ENCODE results near the gene FAM168A. TPM values are rescaled to one million over a fixed set of nuclear protein-coding genes. Genes with fewer than 3 reads are reported as not detected.
A peak's percentile ranks its signal among the peaks of the same experiment; 100 is the strongest.
"Not testable (repeated sequence)": the region's sequence is repeated elsewhere in the genome, so short reads cannot be mapped to it uniquely, and the experiment has no call there.

Gene FAM168A
- total RNA-seq, 1 donor from 2014 or later = 9.7 TPM

DNA sequence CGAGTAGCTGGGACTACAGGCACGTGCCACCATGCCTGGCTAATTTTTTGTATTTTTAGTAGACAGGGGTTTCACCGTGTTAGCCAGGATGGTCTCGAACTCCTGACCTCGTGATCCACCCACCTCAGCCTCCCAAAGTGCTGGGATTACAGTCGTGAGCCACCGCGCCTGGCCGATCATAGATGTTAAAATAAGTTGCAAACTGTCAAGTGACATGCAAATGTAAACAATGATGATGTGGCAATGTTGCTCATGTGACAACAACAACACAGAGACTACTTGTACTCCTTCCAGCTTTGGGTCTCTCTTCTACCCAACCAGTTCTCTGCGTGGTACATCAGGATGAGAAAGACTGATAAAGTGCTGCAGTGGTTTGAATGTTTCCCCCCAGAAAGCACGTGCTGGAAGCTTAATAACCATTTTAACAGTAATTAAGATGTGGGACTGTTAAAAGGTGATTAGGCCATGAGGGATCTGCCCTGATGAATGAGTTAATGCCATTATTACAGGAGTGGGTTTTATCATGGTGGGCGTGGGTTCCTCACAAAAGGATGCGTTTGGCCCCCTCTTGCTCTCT is 127.8 kb downstream of the FAM168A start:
- not testable (repeated sequence) for DNase-seq (ENCODE audit: low read depth in 2 of 2)

DNA sequence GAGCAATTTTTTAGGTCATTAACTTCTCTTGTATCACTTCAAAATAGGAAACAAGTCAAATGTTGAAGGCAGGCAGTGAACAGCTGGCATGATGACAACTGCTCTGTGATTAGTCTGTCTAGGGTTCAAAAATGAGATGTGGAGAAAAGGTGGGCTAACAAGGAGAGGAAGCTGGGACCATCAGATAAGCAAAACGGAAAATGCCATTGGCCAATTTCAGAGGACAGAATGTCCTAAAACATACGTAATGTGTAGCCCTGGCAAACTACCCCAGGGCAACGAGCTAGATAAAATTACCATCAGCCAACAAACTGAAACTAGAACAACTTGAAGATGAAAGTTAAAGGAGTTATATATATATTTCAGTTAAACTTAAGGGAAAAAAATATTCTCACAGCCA is 128.5 kb downstream of the FAM168A start:
- peak; percentile 52 to 85 for DNase-seq (ENCODE audit: low read depth in 2 of 2)

DNA sequence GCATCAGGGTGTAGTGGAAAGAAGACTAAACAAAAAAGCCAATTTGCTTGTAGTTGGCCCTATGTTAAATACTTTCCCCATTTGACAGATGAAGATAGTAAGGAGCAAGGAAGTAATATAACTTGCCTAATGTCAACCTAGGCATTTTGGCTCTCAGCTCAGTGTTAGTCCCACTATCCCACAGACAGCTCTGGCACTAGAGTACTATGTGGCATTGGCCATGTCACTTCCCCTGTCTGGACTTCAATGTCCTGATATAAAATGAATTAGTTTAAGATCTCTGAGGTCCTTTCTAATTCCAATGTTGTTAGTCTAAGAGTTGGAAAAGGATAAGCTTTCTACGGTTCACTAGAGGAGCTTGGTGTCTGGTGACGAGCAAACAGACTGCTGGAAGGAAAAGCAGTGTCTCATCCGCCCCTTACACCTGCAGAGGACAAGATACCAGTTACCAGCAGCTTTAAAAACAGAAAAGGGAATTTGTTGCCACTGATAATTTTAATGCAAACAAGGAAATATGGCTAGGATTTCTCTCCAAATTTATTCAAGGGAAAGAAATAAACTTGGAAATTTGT is 129.2 kb downstream of the FAM168A start:
- peak in 1 of 2 donors; percentile 6 for DNase-seq (ENCODE audit: low read depth in 2 of 2)

DNA sequence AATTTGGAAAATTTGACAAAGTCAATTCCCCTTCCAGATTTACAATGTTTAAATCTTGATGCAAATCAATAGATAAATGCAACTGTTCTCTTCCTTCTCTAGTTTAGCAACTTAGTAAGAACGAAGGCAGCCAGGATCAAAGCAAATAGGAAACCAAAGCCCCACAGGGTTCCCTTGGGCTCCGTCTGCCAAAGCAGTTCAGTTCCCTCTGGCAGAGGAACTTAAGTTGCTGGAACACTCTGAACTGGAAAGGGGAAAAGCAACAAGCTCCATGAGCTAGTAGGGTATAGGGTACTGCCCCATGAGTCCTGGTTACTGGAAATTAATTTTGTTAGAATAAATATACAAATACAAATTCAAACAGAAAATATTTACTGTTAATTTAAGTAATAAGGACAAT is 130.4 kb downstream of the FAM168A start:
- no peak for DNase-seq (ENCODE audit: low read depth in 2 of 2)

DNA sequence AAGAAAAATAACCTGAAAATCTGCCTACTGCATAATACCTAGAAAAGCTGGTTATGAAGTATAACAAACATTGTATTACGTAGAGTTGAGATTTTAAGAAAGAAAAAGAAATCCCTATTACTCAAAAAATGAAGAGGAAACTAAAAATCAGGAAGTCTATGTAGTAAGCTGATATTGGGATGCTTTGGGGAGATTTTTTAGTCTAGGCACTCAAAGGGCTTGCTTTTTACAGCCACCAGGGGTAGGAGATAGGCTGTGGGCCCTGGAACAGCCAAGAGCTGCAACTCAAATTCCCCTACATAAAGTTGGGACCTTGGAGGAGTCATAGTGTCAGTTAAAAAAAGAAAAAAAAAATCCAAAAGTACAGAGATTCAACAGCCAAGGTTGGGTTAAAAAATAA is 131.3 kb downstream of the FAM168A start:
- no peak for DNase-seq (ENCODE audit: low read depth in 2 of 2)

DNA sequence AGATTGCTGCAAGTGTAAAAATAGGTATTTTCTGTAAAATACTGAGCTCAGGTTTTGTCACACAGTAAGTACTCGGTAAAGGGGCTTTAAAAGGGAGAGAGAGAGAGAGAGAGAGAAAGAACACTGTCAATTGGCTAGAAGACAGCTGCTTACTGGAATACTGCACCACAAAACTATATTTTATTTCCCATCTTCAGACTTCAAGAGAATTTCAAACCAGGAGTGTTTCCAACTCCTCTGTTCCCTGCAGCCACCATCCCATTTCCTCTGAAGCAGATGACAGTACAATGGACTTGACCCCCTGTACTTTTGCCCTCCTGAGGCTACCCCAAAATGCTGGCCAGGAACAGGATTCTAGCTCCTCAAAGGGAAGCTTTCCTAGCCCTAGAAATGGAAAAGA is 132.0 kb downstream of the FAM168A start:
- no peak for DNase-seq (ENCODE audit: low read depth in 2 of 2)

DNA sequence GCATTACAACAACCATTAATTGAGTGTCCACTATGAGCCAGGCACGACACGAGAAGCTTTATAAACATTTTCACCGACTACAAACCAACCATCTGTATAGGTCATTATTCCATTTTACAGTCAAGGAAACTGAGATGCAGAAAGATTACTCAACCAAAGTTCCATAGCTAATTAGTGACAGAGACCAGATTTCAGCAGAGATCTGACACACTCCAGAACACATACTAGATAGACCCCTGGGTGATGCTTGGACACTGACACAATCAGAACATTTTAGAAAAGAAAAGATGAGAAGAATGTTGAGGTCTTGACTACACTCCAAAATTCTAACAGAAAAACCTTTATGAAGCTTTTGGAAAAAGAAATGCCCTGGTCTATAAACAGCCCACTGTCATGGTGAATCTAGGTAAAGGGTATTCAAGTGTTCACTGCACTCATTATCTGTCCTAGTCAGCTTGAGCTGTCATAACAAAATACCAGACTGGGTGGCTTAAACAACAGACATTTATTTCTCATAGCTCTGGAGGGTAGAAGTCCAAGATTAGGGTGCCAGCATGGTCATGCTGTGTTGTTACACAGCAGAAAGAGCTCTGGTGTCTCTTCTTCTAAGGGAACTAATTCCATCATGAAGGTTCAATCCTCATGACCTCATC is 132.8 kb downstream of the FAM168A start:
- no peak for DNase-seq (ENCODE audit: low read depth in 2 of 2)

DNA sequence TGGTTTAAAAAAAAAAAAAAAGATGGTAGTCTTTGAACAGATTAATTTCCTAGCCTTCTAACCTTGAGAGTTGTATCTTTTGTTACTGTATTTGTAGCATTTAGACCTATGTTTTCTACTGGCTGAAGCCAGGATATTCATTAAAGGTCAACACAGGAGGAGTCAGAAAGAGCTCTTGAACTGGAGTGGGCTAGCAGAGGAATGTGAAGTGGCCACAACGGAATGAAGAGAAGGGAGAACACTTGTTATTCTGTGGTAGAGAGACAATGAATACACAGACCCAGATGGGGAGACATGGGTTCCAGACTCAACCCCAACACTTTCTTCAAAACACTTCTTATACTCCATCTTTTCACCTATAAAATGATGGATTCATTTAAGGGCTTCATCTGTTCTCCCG is 133.6 kb downstream of the FAM168A start:
- DNase-seq (ENCODE audit: low read depth in 2 of 2) = no peak

DNA sequence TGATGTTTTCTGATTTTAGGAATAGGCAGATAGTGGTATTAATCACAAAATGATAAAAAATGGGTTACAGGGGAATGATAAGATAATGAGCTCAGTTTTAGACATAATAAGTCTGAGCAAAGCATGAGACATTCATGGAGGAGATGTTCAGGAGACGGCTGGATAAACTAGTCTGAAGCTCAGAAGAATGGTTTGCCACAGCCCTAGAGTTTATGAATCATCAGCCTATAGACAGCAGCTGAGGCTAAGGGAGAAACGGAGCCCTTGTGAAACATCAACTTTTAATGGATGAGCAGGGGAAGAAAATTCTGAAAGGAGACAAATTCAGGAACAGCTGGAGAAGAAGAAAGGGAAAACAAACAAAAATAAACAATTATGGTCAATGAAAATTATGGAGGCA is 134.6 kb downstream of the FAM168A start:
- DNase-seq (ENCODE audit: low read depth in 2 of 2) = peak in 1 of 2 donors; percentile 21

DNA sequence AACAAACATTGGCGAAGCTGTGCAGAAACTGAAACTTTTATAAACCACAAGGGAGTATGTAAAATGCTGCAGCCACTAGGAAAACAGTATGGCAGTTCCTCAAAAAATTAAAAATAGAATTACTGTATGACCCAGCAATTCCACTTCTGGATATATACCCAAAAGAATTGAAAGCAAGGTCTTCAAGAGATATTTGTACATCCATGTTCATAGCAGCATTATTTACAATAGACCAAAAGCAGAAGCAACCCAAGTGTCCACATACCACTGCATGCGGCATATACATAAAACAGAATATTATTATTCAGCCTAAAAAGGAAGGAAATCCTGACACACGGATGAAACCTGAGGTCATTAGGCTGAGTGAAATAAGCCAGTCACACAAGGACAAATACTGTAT is 135.9 kb downstream of the FAM168A start:
- peak in 1 of 2 donors; percentile 78 for DNase-seq (ENCODE audit: low read depth in 2 of 2)

DNA sequence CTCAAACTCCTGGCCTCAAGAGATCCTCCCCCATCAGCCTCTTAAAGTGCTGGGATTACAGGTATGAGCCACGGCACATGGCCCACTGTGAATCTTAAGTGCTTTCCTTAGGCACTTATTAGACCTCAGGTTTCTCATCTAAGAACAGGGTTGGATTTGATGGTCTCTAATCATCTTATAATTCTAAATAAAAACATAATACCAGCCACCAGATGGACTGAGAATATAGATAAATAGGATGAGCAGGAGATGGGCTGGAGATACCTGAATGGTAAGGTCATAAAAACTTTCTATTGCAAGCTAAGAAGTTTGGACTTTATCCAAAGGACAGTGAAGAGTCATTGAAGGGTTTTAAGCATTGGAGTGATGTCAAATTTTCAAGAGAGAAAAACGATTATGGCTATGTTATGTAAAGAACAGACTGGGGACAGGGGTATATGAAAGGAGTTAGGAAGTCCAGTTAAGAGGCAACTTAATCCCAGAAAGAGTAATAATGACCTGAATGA is 136.5 kb downstream of the FAM168A start:
- no peak for DNase-seq (ENCODE audit: low read depth in 2 of 2)

DNA sequence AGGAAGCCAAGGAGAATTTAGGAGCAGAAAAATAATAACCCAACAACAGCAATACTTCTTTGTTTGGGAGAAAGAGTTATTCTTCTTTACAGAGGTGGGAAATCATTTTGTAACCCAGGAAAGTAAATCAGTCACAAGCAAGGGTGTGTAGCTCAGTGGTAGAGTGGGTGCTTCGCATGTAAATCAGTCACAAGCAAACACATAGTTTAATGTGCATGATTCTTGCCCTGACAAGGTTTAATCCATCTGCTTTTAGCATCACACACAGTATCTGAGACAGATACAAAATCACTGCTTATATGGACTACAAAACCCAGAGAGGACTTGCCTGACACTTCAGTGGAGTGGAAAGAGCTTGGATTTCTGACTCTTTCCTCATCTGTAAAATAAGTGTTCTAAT is 139.7 kb downstream of the FAM168A start:
- no peak for DNase-seq (ENCODE audit: low read depth in 2 of 2)

DNA sequence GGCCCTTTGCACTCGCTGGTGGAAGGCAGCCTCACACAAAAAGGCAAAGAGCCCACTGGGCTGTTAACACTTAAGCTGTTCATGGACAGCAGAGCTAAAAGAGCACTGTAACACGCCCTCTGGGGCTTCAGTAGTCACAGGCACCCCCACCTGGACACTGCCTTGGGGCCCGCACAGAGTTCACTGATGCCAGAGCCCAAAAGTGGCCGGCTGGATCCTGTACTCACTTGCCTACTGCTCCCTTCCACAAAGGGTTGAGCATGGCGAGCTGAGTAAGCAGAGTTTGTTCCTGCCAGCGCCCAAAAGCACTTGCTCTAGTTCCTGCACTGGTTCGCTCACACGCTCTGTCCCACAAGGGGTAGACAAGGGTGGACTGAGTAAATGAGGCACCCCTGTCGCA is 142.9 kb downstream of the FAM168A start:
- DNase-seq (ENCODE audit: low read depth in 2 of 2) = no peak

DNA sequence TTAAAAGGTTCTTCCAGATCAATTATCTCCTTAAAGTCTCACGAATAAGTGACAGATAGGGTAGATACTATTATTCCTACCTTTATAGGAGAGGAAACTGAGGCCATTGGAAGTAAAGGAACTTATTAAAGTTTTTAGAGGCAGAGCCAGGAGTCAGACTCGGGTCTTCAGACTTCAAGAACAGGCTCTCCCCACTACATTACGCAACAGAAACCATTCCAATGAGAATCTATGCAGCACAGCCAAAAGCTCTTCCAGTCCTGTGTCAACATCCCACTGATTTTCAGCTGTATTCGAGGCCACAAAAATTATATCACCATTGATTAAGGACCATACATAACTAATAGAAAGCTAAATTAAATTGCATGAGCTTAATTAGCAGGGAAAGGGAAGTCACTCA is 144.3 kb downstream of the FAM168A start:
- DNase-seq (ENCODE audit: low read depth in 2 of 2) = no peak

DNA sequence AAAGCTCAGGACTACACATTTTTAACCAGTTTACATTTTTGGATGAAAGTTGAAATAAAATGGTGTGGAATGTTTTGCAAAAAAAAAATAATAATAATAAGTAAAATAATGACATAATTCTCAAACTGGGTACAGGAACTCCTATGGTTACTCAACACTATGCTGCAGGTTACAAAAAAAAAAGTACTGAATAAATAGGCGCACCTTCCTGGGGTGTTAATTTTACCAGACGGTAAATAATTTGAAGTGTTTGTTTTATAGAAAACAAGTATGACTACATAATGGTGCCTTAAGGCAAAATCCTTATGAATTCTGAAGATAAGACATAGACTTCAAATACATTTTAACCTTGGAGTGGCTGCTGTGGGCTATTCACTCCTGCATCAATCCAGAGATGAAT is 145.2 kb downstream of the FAM168A start:
- no peak for DNase-seq (ENCODE audit: low read depth in 2 of 2)

DNA sequence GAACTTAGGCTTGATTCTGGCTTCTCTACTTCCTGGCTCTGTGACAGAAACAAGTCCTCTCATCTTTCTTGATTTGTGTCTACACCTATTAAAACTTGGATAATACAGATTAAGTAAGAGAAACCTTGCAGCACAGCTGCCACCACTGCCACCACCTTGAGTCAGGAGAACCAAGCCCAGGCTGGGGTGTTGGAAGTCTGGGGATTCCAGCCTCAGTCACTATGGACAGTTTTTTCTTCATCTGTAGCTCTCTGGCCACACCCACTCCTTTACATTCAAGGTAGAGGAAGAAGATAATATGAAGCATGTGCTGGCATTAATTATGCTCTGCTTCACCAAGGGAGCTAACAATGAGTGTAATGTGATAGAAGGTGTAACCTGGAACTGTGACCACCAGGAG is 146.0 kb downstream of the FAM168A start:
- no peak for DNase-seq (ENCODE audit: low read depth in 2 of 2)

DNA sequence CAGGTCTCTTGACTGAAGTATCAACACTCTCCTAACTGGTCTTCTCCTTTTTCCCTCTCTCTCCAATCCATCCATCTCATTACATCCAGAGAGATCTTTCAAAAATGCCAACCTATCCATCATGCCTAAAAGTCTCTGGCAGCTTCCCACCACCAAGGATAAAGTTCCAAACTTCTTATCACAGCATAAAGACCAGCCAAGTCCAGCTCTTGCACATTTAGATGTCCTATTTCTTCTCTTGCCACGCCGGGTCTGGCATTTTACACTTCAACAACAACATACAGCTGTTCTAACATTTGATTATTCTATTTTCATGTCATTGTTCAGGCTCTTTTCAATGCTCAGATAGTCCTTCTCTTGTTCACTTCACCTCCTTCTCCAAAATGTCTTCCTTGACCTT is 151.1 kb downstream of the FAM168A start:
- no peak for DNase-seq (ENCODE audit: low read depth in 2 of 2)

DNA sequence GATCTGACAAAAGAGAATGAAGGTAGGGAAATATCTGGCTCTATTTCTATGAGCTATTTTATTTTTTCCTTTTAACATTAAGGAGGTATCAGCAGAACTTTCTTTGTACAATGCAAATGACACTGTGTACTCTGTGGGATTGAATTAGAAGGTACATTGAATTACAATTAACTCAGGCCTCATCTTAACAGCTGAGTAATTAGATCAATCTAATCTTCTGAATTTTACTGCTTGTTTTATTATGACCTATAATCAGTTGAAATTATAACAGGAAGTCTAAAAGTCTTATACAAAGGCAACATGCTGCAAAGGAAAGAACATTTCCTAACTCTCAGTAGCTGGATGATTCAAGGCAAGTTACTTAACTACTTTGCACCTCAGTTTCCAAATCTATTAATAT is 151.9 kb downstream of the FAM168A start:
- DNase-seq (ENCODE audit: low read depth in 2 of 2) = peak in 1 of 2 donors; percentile 6

DNA sequence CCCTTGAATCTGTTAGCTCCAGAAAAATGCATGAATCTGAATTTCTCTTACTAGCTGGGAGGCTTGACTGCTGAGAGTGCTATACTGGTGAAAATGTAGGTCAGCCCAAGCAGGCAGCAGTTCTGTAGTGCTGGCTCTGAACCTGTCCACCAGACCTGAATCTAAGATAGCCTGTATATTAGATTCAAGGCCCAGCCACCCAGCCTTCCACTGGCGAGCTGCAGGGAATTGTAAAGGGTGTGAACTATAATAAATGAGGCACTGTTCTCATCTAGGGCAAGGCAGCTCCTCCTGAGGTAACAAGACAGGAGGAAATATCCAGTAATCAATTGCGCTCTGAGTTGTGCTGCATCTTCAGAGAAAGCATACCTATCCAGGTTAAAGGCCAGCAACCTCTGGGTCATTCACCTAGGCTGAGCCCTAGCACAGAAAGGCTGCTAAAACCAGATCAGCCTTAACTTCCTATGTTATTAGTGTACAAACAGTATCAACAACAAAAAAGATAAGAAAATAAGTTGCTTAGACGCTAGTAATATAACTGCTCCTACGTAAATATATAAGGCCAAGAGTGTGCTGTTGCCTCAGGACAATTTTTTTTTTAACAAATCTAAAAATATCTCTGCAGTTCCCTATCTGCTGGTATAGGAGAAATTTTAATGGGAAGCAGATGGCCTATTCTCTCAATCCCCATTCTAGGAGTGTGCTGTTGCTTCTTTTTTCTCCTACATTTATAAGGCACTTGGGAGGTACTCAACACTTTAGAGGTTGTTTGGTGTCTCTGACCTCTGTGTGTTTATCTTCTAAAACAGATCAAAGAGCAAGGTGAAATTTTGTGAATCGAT is 158.7 kb downstream of the FAM168A start:
- no peak for DNase-seq (ENCODE audit: low read depth in 2 of 2)

DNA sequence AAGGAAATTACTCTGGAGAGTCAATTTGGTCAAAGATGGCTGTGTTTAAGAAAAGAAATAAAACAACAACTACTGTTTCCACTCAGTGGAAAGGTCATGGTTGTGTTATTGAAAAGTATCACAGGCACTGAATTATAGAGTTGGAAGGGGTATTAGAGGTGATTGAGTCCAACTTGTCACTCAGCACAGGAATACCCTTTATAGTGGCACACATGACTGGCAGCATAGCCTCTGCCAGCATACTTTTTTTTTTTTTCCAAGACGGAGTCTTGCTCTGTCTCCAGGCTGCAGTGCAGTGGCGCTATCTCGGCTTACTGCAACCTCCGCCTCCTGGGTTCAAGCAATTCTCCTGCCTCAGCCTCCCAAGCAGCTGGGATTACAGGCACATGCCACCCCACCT is 161.1 kb downstream of the FAM168A start:
- DNase-seq (ENCODE audit: low read depth in 2 of 2) = not testable (repeated sequence)

DNA sequence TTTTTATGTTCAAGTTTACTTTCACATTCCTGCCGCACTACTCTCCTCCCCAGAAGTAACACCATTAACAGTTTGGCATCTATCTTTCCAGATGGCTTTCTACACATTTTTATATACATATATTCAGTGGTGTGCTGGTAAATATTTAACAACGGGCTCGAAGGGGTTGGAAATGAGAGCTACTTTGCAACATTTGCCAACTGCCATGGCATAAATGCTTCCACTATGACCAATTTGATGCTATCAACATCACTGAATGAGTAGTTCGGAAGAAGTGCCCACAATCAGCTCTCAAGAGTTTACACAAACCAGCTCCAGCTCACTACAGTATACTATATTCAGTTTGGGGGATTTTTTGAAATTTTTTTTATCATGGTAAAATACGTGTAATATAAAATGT is 166.5 kb downstream of the FAM168A start:
- no peak for DNase-seq (ENCODE audit: low read depth in 2 of 2)

DNA sequence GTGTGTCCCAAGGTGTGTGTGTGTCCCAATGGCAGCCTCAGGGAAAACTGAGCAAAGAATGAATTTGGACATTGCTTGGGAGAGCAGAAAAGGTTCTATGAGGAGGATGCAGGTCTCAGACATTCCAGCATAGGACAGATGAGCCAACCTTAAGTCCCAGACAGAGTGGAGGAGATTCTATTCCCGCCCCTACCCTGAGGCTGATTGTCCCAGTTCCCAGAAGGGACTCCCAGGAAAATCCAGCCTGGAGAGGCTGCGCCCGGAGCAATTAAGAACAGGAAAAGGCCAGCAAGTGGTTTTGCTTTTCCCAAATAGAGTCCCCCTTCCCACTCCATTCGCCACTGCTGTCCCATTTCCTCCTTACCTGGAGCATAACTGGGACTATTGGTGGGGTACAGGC is 167.6 kb downstream of the FAM168A start:
- DNase-seq (ENCODE audit: low read depth in 2 of 2) = no peak

Measured in lung microvascular endothelial cell (primary cell).